ENCODE measurements around the gene MKI67. TPM values are rescaled to one million over a fixed set of nuclear protein-coding genes. Genes with fewer than 3 reads are reported as not detected.
A peak's percentile ranks its signal among the peaks of the same experiment; 100 is the strongest.

MKI67 gene
- polyA plus RNA-seq, 2 of the 4 experiments (the other 2 are of a cell fraction), result 33.8 to 51.7 TPM

DNA sequence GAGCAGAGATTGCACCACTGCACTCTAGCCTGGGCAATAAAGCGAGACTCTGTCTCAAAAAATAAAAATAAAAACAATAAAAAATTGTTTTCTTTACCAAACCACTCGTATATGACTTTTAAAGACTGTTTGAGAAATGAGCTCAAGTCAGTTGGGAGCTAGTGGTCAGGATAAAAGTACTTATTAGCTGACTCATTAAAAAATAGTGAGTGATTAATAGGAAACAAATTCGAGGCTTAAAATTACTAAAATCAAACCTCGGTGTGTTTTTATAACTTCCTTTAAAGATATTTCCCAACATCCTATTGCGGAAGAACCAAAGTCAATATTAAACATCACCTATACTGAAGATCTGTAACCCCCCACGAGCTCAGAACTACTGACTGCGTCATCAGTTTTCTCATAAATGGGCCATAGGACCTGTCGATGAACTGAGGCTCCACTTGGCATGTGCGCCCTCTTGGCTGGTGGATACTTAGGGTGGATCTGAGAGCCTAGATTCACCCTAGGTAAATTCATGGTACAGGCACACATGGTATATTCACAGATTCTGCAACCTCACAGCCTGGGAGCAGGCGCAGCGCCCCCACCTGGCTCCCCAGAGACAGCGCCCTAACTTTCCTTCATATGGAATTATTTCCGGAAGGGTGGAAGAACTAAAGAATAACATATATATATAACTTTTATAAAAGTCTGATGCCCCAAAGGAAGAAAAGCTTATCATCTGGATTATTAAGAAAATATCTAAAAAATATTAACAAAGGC, 9.2 kb downstream of the MKI67 start:
- TF ChIP-seq MAFK (IDR thresholded peaks at IDR 0.05; ENCODE audit: partially characterized antibody) (peak; percentile 75), POLR2AphosphoS2 (conservative IDR thresholded peaks at IDR 0.05; ENCODE audit: low read length) (no peak)
- TF ChIP-seq, protein P1, sequence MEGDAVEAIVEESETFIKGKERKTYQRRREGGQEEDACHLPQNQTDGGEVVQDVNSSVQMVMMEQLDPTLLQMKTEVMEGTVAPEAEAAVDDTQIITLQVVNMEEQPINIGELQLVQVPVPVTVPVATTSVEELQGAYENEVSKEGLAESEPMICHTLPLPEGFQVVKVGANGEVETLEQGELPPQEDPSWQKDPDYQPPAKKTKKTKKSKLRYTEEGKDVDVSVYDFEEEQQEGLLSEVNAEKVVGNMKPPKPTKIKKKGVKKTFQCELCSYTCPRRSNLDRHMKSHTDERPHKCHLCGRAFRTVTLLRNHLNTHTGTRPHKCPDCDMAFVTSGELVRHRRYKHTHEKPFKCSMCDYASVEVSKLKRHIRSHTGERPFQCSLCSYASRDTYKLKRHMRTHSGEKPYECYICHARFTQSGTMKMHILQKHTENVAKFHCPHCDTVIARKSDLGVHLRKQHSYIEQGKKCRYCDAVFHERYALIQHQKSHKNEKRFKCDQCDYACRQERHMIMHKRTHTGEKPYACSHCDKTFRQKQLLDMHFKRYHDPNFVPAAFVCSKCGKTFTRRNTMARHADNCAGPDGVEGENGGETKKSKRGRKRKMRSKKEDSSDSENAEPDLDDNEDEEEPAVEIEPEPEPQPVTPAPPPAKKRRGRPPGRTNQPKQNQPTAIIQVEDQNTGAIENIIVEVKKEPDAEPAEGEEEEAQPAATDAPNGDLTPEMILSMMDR (IDR thresholded peaks at IDR 0.05), result peak; percentile 29
- TF ChIP-seq, protein P2, sequence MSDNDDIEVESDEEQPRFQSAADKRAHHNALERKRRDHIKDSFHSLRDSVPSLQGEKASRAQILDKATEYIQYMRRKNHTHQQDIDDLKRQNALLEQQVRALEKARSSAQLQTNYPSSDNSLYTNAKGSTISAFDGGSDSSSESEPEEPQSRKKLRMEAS (IDR thresholded peaks at IDR 0.05), result no peak
- POLR2A ChIA-PET, result no interaction called here

DNA sequence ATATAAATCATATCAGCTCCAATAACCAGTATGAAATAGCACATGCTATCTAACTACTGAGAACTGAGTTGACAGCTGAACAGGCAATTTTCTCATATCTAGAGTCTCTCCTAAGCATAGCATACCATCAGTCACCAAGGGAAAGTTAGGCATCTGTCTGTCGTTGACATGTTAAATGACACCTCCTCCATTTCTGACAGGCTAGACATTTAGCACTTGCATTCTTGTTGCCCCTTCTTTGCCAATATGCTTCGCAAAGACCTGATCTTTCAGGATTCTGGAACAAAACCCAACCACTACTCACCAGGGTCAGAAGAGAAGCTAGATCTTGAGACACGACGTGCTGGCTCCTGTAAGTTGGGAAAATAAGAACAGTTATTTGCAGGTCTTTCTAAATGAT, 10.0 kb downstream of the MKI67 start:
- no peak overlapping the region for H3K4me2 ChIP-seq
- no peaks in the 10 kb centered on the region for H3K4me1 ChIP-seq
- no peaks in the 10 kb centered on the region for H3K9me3 ChIP-seq
- DNase-seq (ENCODE audit: low read depth in 1 of 2, low spot score in 1 of 2), result no peak
- TF ChIP-seq RCOR1 (IDR thresholded peaks at IDR 0.05; ENCODE audit: low read depth, low read length) (no peak), HOXA7 (CRISPR knock-in tag; IDR thresholded peaks at IDR 0.05) (no peak), MAZ (IDR thresholded peaks at IDR 0.05; ENCODE audit: borderline replicate concordance, low read depth, low read length) (no peak), RARB (CRISPR knock-in tag; IDR thresholded peaks at IDR 0.05) (no peak), EP300 (IDR thresholded peaks at IDR 0.05) (no peak), MYC (IDR thresholded peaks at IDR 0.05; ENCODE audit: borderline replicate concordance, low read length) (no peak), RNF2 (IDR thresholded peaks at IDR 0.05; ENCODE audit: borderline replicate concordance, low read depth) (no peak), KDM1A (IDR thresholded peaks at IDR 0.05; ENCODE audit: low read depth) (no peak)
- TF ChIP-seq, protein P1 (IDR thresholded peaks at IDR 0.05), result no peak
- ATAC-seq, result no peak
- ChIA-PET POLR2A (no interaction called here), CTCF (interaction anchor here (1.1 to 2.6 kb wide), 5 partner anchors 7 to 47 kb away, joined by 3 to 8 read pairs (median 5); no protein-coding TSS in a partner anchor)
- no peak overlapping the region for H3K27ac ChIP-seq
- FAIRE-seq, result no peak
- H3K4me3 ChIP-seq, result no peak overlapping the region
- 94% methylated on average over 4 of the region's 4 CpGs for WGBS (ENCODE audit: missing lambda C conversion rate)

More for the DNA sequence above, 9.2 kb downstream of the MKI67 start:
- no peak overlapping the region for H3K27ac ChIP-seq
- DNase-seq (ENCODE audit: low read depth in 1 of 2, low spot score in 1 of 2) (peak in 1 of 2 experiments; percentile 18), FAIRE-seq (no peak), ATAC-seq (peak in 1 of 2 experiments; percentile 45; a peak in 1 of 6 replicates)
- no peak overlapping the region for H3K4me3 ChIP-seq
- no peak overlapping the region for H3K4me2 ChIP-seq
- no peaks in the 10 kb centered on the region for H3K4me1 ChIP-seq
- WGBS (ENCODE audit: missing lambda C conversion rate), result 81% methylated on average over 13 of the region's 13 CpGs
- CTCF ChIA-PET, result interaction anchor here (0.9 to 2.6 kb wide), 6 partner anchors 8 to 47 kb away, joined by 3 to 8 read pairs (median 4); no protein-coding TSS in a partner anchor
- H3K9me3 ChIP-seq, result no peaks in the 10 kb centered on the region

DNA sequence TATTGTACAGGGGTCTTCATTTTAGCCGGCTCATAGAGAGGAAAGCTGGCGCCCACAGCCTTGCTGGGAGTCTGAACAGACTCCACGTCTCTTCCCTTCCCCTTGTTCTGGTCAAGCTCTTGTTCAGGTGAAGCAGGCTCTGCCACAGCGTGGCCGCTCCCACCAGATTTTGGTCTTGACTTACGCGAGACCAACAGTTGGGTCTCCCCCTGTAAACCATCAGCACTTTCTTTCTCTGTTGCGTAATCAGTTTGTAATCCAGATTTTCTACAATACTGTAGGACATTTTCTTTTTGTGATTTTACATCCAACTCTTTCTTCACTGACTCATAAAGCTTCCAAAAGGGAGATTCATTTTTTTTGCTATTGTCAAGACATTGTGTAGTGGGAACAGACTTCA, 10.9 kb downstream of the MKI67 start:
- Histone ChIP-seq H3K27ac (no peak overlapping the region), H3K9me3 (no peaks in the 10 kb centered on the region), H3K4me1 (no peaks in the 10 kb centered on the region), H3K4me3 (no peak overlapping the region), H3K4me2 (no peak overlapping the region)
- WGBS (ENCODE audit: missing lambda C conversion rate), result 97% methylated on average over 8 of the region's 8 CpGs
- ATAC-seq (no peak), DNase-seq (ENCODE audit: low read depth in 1 of 2, low spot score in 1 of 2) (no peak), FAIRE-seq (no peak)
- ChIA-PET POLR2A (no interaction called here), CTCF (interaction anchor here (1.1 to 2.6 kb wide), 4 partner anchors 10 to 46 kb away, joined by 3 to 8 read pairs (median 6); no protein-coding TSS in a partner anchor)
- TF ChIP-seq CEBPB (IDR thresholded peaks at IDR 0.05), result peak in 1 of 2 experiments; percentile 71; a peak in 2 of 4 replicates
- no peak for TF ChIP-seq HOXB13 (CRISPR knock-in tag; IDR thresholded peaks at IDR 0.05; ENCODE audit: low read depth)
